SK-N-SH treated with all-trans-retinoic acid at 6 μM for 48 hours (cell line): ENCODE data around the gene PTPRF.
"Not testable (repeated sequence)": the region's sequence is repeated elsewhere in the genome, so short reads cannot be mapped to it uniquely, and the experiment has no call there.

Source experiments
- ATAC-seq: fragments of 200-7000 bp; cut with Tn5 transposase; 3 replicates; pipeline ENCODE4 v1.9.1; 2020; ENCODE audit warnings: mild to moderate bottlenecking, moderate library complexity
- ARNTL ChIP-seq: fragments of 450-650 bp; formaldehyde crosslinking; IDR thresholded peaks from 2 replicates; pipeline ENCODE4 v1.5.0; 2020; ENCODE audit warnings: low read depth, mild to moderate bottlenecking, moderate library complexity, borderline replicate concordance
- BACH2 ChIP-seq: fragments of 250-450 bp; sonication (Bioruptor Pico); IDR thresholded peaks from 2 replicates; pipeline ENCODE4 v1.9.0; 2021; ENCODE audit warnings: mild to moderate bottlenecking, borderline replicate concordance
- CSDC2 ChIP-seq: fragments of 250-450 bp; sonication (Bioruptor Pico); IDR thresholded peaks from 2 replicates; pipeline ENCODE4 v1.5.0; 2020; ENCODE audit warnings: mild to moderate bottlenecking, moderate library complexity
- CSRNP3 ChIP-seq: fragments of 250-450 bp; sonication (Bioruptor Pico); IDR thresholded peaks from 2 replicates; pipeline ENCODE4 v1.5.1; 2021; ENCODE audit warnings: mild to moderate bottlenecking, moderate library complexity
- ESRRG ChIP-seq: fragments of 250-450 bp; sonication (Bioruptor Pico); IDR thresholded peaks from 2 replicates; pipeline ENCODE4 v1.6.1; 2021; ENCODE audit warnings: mild to moderate bottlenecking
- GLIS3 ChIP-seq: fragments of 250-450 bp; sonication (Bioruptor Pico); IDR thresholded peaks from 2 replicates; pipeline ENCODE4 v1.5.0; 2020; ENCODE audit warnings: mild to moderate bottlenecking, moderate library complexity
- ISL1 ChIP-seq: fragments of 250-450 bp; sonication (Bioruptor Pico); IDR thresholded peaks from 2 replicates; pipeline ENCODE4 v2.1.2; 2022; ENCODE audit warnings: mild to moderate bottlenecking, moderate library complexity
- OSR1 ChIP-seq: fragments of 250-450 bp; sonication (Bioruptor Pico); IDR thresholded peaks from 2 replicates; pipeline ENCODE4 v1.8.0; 2022; ENCODE audit warnings: moderate library complexity, mild to moderate bottlenecking, inconsistent platforms
- PATZ1 ChIP-seq: fragments of 250-450 bp; sonication (Bioruptor Pico); IDR thresholded peaks from 2 replicates; pipeline ENCODE4 v1.8.0; 2020; ENCODE audit warnings: mild to moderate bottlenecking, moderate library complexity, borderline replicate concordance
- PPARA ChIP-seq: fragments of 250-450 bp; sonication (Bioruptor Pico); IDR thresholded peaks from 2 replicates; pipeline ENCODE4 v1.5.0; 2020; ENCODE audit warnings: mild to moderate bottlenecking, borderline replicate concordance
- RARB ChIP-seq: fragments of 250-450 bp; sonication (Bioruptor Pico); IDR thresholded peaks from 2 replicates; pipeline ENCODE4 v1.8.0; 2021; ENCODE audit warnings: mild to moderate bottlenecking, moderate library complexity
- SNAI2 ChIP-seq: fragments of 250-450 bp; sonication (Bioruptor Pico); IDR thresholded peaks from 2 replicates; pipeline ENCODE4 v1.5.0; 2020; ENCODE audit warnings: mild to moderate bottlenecking, moderate library complexity
- TCF4 ChIP-seq: fragments of 250-450 bp; sonication (Bioruptor Pico); IDR thresholded peaks from 2 replicates; pipeline ENCODE4 v1.8.0; 2021; ENCODE audit warnings: mild to moderate bottlenecking, moderate library complexity, borderline replicate concordance
- TOX ChIP-seq: fragments of 250-450 bp; sonication (Bioruptor Pico); IDR thresholded peaks from 2 replicates; pipeline ENCODE4 v1.8.0; 2021; ENCODE audit warnings: mild to moderate bottlenecking, moderate library complexity, borderline replicate concordance
- TSHZ2 ChIP-seq: fragments of 250-450 bp; sonication (Bioruptor Pico); IDR thresholded peaks from 2 replicates; pipeline ENCODE4 v1.5.0; 2020; ENCODE audit warnings: mild to moderate bottlenecking, moderate library complexity
- ZC3H10 ChIP-seq: fragments of 250-450 bp; sonication (Bioruptor Pico); IDR thresholded peaks from 2 replicates; pipeline ENCODE4 v1.5.1; 2021; ENCODE audit warnings: mild to moderate bottlenecking, moderate library complexity
- ZFP3 ChIP-seq: fragments of 250-450 bp; sonication (Bioruptor Pico); IDR thresholded peaks from 2 replicates; pipeline ENCODE4 v1.5.0; 2020; ENCODE audit warnings: mild to moderate bottlenecking, moderate library complexity
- ZFP30 ChIP-seq: fragments of 450-650 bp; formaldehyde crosslinking; IDR thresholded peaks from 2 replicates; pipeline ENCODE4 v1.5.0; 2022; ENCODE audit warnings: mild to moderate bottlenecking, moderate library complexity
- ZNF565 ChIP-seq: fragments of 450-650 bp; formaldehyde crosslinking; conservative IDR thresholded peaks from 2 replicates; pipeline ENCODE4 v1.5.0; 2020; ENCODE audit warnings: low read depth, mild to moderate bottlenecking, moderate library complexity
- ZNF70 ChIP-seq: fragments of 450-650 bp; formaldehyde crosslinking; IDR thresholded peaks from 2 replicates; pipeline ENCODE4 v1.5.0; 2020; ENCODE audit warnings: mild to moderate bottlenecking, moderate library complexity
- ZNF8 ChIP-seq: fragments of 450-650 bp; formaldehyde crosslinking; IDR thresholded peaks from 2 replicates; pipeline ENCODE4 v1.5.0; 2020; ENCODE audit warnings: mild to moderate bottlenecking, moderate library complexity
- TF ChIP-seq, protein P1 (sequence below): fragments of 250-450 bp; sonication (Bioruptor Pico); IDR thresholded peaks from 2 replicates; pipeline ENCODE4 v1.8.0; 2021; ENCODE audit warnings: low read depth, mild to moderate bottlenecking, moderate library complexity, borderline replicate concordance

The PTPRF gene

DNA sequence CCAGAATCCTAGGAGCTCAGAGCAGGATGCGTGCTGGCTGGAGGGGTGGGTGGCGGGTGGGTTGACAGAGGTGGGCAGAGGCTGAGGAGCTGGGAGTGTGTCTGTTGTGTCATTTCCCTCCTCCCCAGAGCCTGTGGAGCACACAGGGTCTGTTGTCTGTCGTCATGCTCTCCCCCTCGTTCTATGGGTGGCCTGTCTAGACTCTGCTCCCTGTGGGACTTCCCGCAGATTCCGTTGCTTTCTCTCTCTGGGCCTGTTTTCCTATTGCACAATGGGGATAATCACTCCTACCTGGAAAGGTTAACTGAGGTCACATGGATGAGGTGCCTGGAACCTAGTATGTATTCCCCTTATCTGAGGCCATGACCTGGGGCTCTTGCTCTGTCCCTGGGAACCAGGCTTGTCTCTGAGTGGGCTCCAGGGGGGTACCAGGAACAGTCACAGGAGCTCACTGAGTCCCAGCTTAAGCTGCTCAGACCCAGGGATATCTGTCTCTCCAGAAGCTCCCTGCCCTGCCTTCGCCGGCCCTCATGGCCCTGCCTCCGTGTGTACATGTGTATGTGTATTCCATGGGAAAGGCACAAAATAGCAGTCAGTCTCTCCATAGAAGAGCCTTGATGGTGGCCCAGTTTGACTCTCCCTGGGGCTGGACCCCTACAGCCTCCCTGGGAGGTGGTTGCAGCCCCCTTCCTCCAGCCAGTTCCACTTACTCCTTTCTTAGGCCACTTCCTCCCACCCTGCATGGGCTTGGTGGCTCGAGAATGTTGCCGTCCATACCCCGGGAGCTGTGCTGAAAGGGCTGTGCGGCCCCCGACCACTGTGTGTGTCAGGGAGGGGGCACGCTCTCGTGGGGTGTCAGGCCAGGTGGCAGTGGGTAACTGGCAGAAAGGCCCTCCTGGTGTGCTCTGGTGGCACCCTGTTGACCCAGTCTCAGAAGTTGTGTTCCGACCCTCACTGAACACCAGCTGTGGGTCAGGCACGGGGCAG lies 17.9 kb downstream of the PTPRF start (continued):
- TF ChIP-seq PATZ1 (no peak), TOX (CRISPR knock-in tag) (no peak), PPARA (CRISPR knock-in tag) (no peak), OSR1 (CRISPR knock-in tag) (no peak), ZNF565 (CRISPR knock-in tag) (no peak), ZC3H10 (no peak), SNAI2 (CRISPR knock-in tag) (no peak), ZNF70 (CRISPR knock-in tag) (no peak), ISL1 (CRISPR knock-in tag) (no peak), RARB (CRISPR knock-in tag) (no peak), GLIS3 (CRISPR knock-in tag) (no peak), CSDC2 (CRISPR knock-in tag) (no peak)
- TF ChIP-seq, all 23 proteins: peak for 0

DNA sequence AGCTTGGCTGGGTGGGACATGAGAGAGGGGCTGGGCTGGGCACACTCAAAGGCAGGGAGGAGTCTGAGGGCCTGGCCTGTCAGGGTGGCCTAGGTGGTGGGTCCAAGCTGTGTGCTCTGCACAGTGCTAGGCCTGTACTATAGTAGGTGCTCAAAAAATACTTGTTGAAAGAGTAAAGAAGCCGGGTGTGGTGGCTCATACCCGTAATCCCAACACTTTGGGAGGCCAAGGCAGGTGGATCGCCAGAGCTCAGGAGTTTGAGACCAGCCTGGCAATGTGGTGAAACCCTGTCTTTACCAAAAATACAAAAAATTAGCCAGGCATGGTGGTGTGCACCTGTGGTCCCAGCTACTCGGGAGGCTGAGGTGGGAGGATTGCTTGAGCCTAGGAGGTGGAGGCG lies 18.7 kb downstream of the PTPRF start:
- not testable (repeated sequence) for ATAC-seq

DNA sequence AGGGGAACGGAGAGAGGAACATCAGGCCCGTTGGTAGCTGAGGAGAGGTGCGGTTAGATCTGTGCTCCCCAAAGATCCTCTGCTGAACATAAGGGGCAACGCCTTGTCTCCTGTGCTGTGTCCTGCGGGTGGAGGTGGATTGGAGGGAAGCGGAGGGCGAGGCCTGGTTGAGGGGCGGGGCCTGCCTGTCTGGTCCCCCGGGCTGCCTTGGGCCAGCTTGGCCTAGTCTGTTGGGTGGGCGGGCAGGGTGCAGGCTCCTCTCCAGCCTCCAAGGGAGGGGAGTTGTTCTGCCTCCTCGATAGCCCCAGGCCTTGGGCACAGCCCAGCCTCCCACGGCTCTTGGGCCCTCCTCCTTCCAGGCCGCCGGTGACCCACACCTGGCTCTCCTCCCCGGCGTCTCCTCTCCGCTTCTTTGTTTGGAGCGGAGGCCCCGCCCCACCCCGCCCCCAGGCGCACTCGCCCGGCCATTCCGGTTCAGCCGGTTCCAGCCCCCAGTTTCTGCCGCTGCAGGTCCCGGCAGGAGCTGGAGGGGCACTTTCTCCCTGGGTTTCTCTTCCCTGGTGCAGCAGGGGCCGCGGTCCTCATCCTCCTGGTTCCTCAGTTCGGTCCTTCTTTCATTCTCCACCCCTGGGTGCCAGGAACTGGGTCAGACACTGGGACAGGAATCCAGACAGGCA lies 19.4 kb downstream of the PTPRF start:
- TF ChIP-seq ARNTL (CRISPR knock-in tag) (no peak), PPARA (CRISPR knock-in tag) (no peak), ESRRG (CRISPR knock-in tag) (no peak), TCF4 (CRISPR knock-in tag) (no peak), ZNF565 (CRISPR knock-in tag) (no peak), ZNF8 (CRISPR knock-in tag) (no peak)
- ATAC-seq = no peak

GRCh38 chr1:43550598-43551246 lies 20.0 kb downstream of the PTPRF start:
- no peak for TF ChIP-seq ZFP3
- TF ChIP-seq BACH2 (CRISPR knock-in tag) = no peak
- no peak for TF ChIP-seq ZNF70 (CRISPR knock-in tag)
- TF ChIP-seq TSHZ2 = no peak
- no peak for TF ChIP-seq ARNTL (CRISPR knock-in tag)
- no peak for TF ChIP-seq ZC3H10
- TF ChIP-seq PATZ1 = no peak
- TF ChIP-seq PPARA (CRISPR knock-in tag) = no peak
- TF ChIP-seq CSRNP3 (CRISPR knock-in tag) = no peak
- no peak for TF ChIP-seq TCF4 (CRISPR knock-in tag)
- TF ChIP-seq SNAI2 (CRISPR knock-in tag) = no peak
- no peak for TF ChIP-seq CSDC2 (CRISPR knock-in tag)
- no peak for TF ChIP-seq GLIS3 (CRISPR knock-in tag)
- TF ChIP-seq, protein P1, sequence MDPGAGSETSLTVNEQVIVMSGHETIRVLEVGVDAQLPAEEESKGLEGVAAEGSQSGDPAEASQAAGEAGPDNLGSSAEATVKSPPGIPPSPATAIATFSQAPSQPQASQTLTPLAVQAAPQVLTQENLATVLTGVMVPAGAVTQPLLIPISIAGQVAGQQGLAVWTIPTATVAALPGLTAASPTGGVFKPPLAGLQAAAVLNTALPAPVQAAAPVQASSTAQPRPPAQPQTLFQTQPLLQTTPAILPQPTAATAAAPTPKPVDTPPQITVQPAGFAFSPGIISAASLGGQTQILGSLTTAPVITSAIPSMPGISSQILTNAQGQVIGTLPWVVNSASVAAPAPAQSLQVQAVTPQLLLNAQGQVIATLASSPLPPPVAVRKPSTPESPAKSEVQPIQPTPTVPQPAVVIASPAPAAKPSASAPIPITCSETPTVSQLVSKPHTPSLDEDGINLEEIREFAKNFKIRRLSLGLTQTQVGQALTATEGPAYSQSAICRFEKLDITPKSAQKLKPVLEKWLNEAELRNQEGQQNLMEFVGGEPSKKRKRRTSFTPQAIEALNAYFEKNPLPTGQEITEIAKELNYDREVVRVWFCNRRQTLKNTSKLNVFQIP (CRISPR knock-in tag) = no peak
- TF ChIP-seq RARB (CRISPR knock-in tag) = no peak
- TF ChIP-seq ISL1 (CRISPR knock-in tag) = no peak
- TF ChIP-seq ZNF8 (CRISPR knock-in tag) = no peak
- no peak for TF ChIP-seq TOX (CRISPR knock-in tag)
- no peak for TF ChIP-seq ZFP30 (CRISPR knock-in tag)
- TF ChIP-seq OSR1 (CRISPR knock-in tag) = no peak
- no peak for ATAC-seq
